Ascending aorta (tissue), 2 donors: ENCODE measurements around the gene TMEM190. TPM values are rescaled to one million over a fixed set of nuclear protein-coding genes. Genes with fewer than 3 reads are reported as not detected.

ENCODE experiments used
- DNase-seq, 2 donors: peaks; one replicate each; pipeline ENCODE4 v3.0.0-alpha.2; 2019; ENCODE audit warnings: low spot score in 2 of 2
- H3K27ac ChIP-seq, 2 donors: fragments of 200-600 bp; sonication (generic); one replicate each; pipeline ENCODE4 v1.5.1; 2016 to 2017; ENCODE audit warnings: mild to moderate bottlenecking in 1 of 2
- H3K27me3 ChIP-seq: fragments of 200-600 bp; sonication (generic); one replicate; pipeline ENCODE4 v1.5.1; 2017
- H3K36me3 ChIP-seq, 2 donors: fragments of 200-600 bp; sonication (generic); one replicate each; pipeline ENCODE4 v1.5.1; 2016
- H3K4me1 ChIP-seq, 2 donors: fragments of 200-600 bp; sonication (generic); one replicate each; pipeline ENCODE4 v1.5.1; 2016 to 2017; ENCODE audit warnings: mild to moderate bottlenecking in 1 of 2
- H3K4me3 ChIP-seq, 2 donors: fragments of 200-600 bp; sonication (generic); one replicate each; pipeline ENCODE4 v1.5.1; 2016 to 2017; ENCODE audit warnings: mild to moderate bottlenecking in 1 of 2
- H3K9me3 ChIP-seq, 2 donors: fragments of 200-600 bp; sonication (generic); one replicate each; pipeline ENCODE4 v1.5.1; 2016
- intact Hi-C: fragments of 100-400 bp; cut with DNase I; formaldehyde crosslinking; loops from one replicate; pipeline ENCODE4 v1.15.1; 2023
- total RNA-seq: library from RNA; depleted of rRNA; stranded (reverse); fragments of >200 nt; gene quantifications from one replicate; pipeline ENCODE4 v1.1.0, GENCODE V29; 2016
- TF ChIP-seq, protein P1 (sequence below), 3 experiments: fragments of 200-600 bp in 2 of 3; fragments of 450-650 bp in 1 of 3; sonication (generic) in 2 of 3; IDR thresholded peaks; one replicate each; pipeline ENCODE4 v1.5.1; 2016 to 2019; ENCODE audit warnings: antibody characterized with exemption in 3 of 3, mild to moderate bottlenecking in 1 of 3, moderate library complexity in 1 of 3

TMEM190 gene
- total RNA-seq, 1 donor from 2014 or later = not detected

DNA sequence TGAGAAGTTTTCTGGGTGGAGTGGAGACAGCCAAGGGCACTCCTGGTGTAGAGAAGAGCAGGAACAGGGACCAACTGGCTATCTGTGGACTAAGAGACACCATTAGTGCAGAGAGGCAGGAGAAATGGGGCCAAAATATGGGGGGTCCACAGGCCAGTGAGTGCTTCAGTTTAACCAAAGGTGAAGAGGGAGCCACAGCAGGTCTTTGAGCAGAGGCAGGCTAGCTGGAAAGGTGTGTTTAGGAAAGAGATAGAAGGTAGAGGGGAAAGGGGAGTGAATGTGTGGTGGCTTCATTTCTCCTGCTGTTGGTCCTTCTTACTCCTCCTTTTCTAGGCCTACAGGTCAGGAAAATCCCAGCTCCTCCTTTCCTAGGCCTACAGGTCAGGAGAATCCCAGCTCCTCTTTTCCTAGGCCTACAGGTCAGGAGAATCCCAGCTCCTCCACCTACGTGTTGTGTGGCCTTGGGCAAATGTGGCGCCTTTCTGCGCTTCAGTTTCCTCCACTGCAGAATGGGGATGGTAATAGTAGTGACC lies 6.0 kb downstream of the TMEM190 start:
- intact Hi-C loops = loop anchor here (10.0 kb wide), 1 partner anchor 202 kb away; the partner anchor contains the start of gene ZNF579
- no peak for DNase-seq
- TF ChIP-seq, protein P1, sequence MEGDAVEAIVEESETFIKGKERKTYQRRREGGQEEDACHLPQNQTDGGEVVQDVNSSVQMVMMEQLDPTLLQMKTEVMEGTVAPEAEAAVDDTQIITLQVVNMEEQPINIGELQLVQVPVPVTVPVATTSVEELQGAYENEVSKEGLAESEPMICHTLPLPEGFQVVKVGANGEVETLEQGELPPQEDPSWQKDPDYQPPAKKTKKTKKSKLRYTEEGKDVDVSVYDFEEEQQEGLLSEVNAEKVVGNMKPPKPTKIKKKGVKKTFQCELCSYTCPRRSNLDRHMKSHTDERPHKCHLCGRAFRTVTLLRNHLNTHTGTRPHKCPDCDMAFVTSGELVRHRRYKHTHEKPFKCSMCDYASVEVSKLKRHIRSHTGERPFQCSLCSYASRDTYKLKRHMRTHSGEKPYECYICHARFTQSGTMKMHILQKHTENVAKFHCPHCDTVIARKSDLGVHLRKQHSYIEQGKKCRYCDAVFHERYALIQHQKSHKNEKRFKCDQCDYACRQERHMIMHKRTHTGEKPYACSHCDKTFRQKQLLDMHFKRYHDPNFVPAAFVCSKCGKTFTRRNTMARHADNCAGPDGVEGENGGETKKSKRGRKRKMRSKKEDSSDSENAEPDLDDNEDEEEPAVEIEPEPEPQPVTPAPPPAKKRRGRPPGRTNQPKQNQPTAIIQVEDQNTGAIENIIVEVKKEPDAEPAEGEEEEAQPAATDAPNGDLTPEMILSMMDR (IDR thresholded peaks at IDR 0.05) = no peak
- H3K9me3 ChIP-seq = no peaks in the 10 kb centered on the region
- H3K27me3 ChIP-seq = no peaks in the 10 kb centered on the region
- no peak overlapping the region for H3K27ac ChIP-seq
- H3K4me1 ChIP-seq = peaks cover 4 to 26% of the 10 kb centered on the region in 2 donors
- H3K4me3 ChIP-seq = no peak overlapping the region
- H3K36me3 ChIP-seq = peaks cover 3 to 6% of the 10 kb centered on the region in 2 donors

DNA sequence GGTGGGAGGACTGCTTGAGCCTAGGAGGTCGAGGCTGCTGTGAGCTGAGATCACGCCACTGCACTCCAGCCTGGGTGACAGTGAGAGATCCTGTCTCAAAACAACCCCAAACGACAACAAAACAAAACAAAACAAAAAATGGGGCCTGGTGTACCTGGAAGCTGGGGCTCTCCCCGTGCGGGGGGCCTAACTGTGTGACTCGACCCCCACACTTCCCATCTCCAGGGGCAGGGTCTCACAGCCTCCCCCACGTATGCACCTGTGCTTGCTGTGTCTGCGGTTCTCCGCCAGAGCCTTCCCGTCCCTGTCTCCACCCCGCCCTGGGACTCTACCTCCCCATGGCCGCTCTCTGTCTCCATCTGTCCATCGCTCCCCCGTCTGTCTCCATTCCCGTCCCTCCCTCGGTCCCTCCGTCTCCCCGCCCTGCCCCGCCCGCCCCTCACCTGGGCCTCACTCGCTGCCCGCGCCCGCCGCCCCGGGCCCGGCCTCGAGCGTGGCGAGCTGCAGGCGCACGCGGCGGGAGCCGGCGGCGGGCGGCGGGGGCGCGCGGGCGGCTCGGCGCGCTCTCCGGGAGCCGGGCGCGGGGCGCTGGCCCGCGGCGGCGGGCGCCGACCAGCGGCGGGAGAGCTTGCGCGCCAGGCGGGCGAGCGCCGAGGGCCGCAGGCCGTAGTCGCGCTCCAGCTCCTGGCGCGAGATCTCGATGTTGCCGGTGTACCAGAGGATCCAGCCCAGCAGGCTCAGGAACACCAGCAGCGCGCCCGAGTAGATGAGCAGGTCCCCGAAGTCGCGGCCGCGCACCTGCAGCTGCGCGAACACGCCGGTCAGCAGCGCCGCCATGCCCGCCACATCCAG lies 6.9 kb downstream of the TMEM190 start:
- peak overlapping the region; percentile 48 to 68 for H3K4me3 ChIP-seq
- no peaks in the 10 kb centered on the region for H3K27me3 ChIP-seq
- peak overlapping the region; percentile 42 to 92 for H3K27ac ChIP-seq
- H3K9me3 ChIP-seq = no peaks in the 10 kb centered on the region
- TF ChIP-seq, protein P1 (IDR thresholded peaks at IDR 0.05) = peak in 2 of 3 experiments; percentile 17 to 27
- intact Hi-C loops = loop anchor here (2.0 to 10.0 kb wide), 3 partner anchors 77 to 201 kb away; partner anchors contain the start of genes ISOC2 and ZNF579
- H3K4me1 ChIP-seq = peaks cover 11 to 35% of the 10 kb centered on the region in 2 donors
- H3K36me3 ChIP-seq = peaks cover 12 to 15% of the 10 kb centered on the region in 2 donors
- peak in 1 of 2 donors; percentile 78 for DNase-seq

DNA sequence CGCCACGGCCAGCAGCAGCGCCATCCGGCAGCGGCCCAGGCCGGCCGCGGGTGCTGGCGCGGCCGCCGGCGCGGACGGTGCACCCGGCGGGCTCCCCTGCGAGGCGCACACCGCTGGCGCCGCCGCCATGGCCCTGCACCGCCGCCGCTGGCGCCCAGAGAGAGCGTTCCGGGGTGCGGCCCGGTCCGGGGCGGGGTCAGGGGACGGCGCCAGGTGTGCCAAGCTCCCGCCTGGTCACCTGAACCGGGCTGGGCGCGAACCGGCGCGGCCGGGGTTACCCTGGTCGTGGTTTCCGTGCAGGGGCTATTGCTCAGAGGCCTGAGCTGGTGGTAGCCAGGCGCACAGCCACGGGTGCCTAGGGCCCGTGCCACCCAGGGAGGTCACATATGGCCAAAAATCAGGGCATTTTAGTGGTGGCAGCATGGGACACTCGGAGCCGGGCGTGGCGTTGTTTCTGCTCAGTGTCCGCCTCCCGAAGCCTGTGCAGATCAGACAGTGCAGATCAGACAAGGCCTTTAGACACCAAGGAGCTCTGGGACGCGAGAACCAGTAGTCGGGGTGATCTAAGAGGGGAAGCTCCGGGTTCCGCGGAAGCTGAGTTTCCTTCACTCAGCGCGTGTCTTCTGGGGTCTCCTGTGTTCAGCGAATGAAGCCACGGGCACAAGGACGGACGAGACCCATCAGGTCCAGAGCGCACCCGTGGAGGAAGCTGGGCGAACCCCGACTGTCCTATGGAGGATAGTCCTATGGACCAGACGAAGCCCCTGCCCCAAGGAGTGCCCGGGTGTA lies 7.7 kb downstream of the TMEM190 start, which contains the start of gene TMEM238:
Gene TMEM238, minus strand, starts transcription at position 162 of the 789 bp plus-strand sequence. Its CDS starts 33 bp downstream, at position 129.
- H3K9me3 ChIP-seq = no peaks in the 10 kb centered on the region
- TF ChIP-seq, protein P1 (IDR thresholded peaks at IDR 0.05) = peak in 1 of 3 experiments; percentile 2
- H3K4me3 ChIP-seq = peak within 1 kb of the TSS; percentile 68 to 91
- peaks cover 20 to 23% of the 10 kb centered on the region in 2 donors for H3K36me3 ChIP-seq
- H3K27me3 ChIP-seq = no peaks in the 10 kb centered on the region
- peak within 1 kb of the TSS; percentile 92 to 93 for H3K27ac ChIP-seq
- intact Hi-C loops = loop anchor here (2.0 to 10.0 kb wide), 3 partner anchors 76 to 200 kb away; partner anchors contain the start of genes ISOC2 and ZNF579
- H3K4me1 ChIP-seq = peaks cover 11 to 39% of the 10 kb centered on the region in 2 donors
- DNase-seq = no peak

DNA sequence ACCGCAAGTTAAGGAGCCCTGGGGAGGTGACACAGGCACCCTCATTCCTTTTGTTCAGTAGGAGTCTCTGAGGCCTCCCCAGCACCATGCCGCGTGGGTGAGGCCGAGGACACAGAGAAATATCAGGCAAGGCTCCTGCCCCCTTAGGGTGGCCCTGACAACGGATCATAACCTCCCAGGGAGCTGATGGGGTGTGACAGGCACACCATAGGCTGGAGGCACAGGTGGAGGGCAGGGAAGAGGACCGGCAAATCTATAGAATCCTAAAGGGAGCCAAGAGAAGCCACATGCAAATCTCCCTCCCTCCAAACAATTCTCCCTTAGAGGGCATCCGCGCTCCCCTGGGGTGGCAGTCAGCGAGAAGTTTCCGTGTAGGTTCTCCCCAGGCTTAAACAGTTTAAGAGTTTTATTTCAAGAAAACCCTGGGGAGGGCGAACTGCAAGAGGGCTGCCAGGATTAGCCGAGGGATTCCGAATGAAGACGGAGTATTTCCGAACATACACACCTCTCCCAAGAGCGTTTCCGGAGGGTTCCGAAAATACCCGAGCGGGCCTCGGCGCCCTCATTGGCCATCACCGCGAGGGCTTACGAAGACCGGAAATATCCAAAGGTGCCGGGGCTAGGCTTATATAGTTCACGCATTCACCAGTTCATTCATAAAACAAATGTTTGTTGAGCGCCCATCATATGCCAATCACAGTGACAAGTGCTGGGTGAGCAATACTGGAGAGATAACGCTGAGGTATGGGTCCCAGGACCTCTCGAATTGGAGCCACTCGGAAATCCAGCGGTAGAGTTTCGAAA lies 8.5 kb downstream of the TMEM190 start:
- TF ChIP-seq, protein P1 (IDR thresholded peaks at IDR 0.05) = no peak
- peak overlapping the region; percentile 68 to 91 for H3K4me3 ChIP-seq
- peaks cover 11 to 39% of the 10 kb centered on the region in 2 donors for H3K4me1 ChIP-seq
- peak overlapping the region; percentile 92 to 93 for H3K27ac ChIP-seq
- H3K36me3 ChIP-seq = peaks cover 25 to 27% of the 10 kb centered on the region in 2 donors
- intact Hi-C loops = loop anchor here (1.0 to 10.0 kb wide), 7 partner anchors 46 to 262 kb away; partner anchors contain the start of genes CCDC106, HSPBP1, ISOC2 and KMT5C
- no peaks in the 10 kb centered on the region for H3K27me3 ChIP-seq
- peak; percentile 89 to 98 for DNase-seq
- no peaks in the 10 kb centered on the region for H3K9me3 ChIP-seq
